K562 (cell line): ENCODE data around the gene NCKAP1. TPM values are rescaled to one million over a fixed set of nuclear protein-coding genes. Genes with fewer than 3 reads are reported as not detected.

Source experiments
- ATAC-seq: fragments of 200-7000 bp; cut with Tn5 transposase; 3 replicates; pipeline ENCODE4 v1.9.1; 2020; ENCODE audit warnings: moderate library complexity
- BruUV-seq: library from RNA; stranded (reverse); fragments of 400-500 nt; replicated peaks from 2 replicates; lab custom pipeline; 2021; lab: Mats Ljungman, UMichigan
- CTCF ChIA-PET: fragments of 300-600 bp; formaldehyde crosslinking; extraction: SDS; loops from one replicate; lab custom pipeline; 2021; ENCODE audit warnings: low intra/inter-chr PET ratio; lab: Yijun Ruan, JAX
- POLR2A ChIA-PET: fragments of 300-600, 350-650 bp; sonication (Branson Sonifier 250); formaldehyde crosslinking; extraction: SDS; loops from one replicate; lab custom pipeline; 2021; ENCODE audit warnings: antibody characterized with exemption, inconsistent platforms; lab: Yijun Ruan, JAX
- DNase-seq, 4 experiments: peaks; one replicate each; pipeline versions ENCODE4 v3.0.0 to v3.0.0-alpha.2; 2011 to 2018; ENCODE audit warnings: low spot score in 3 of 4, mixed read lengths in 3 of 4; ENCODE audit errors: extremely low read depth in 1 of 4
- FAIRE-seq: peaks from 2 replicates; lab custom pipeline; 2011; peaks lifted over from hg19 to GRCh38; lab: Jason Lieb, UNC
- H2AFZ ChIP-seq: 2 replicates; pipeline ENCODE4 v1.6.0; 2011; ENCODE audit warnings: low read depth, low read length, control low read depth, inconsistent platforms
- H3K27ac ChIP-seq: fragments of 200-600 bp; 3 replicates; pipeline ENCODE4 v1.8.0; 2011; ENCODE audit warnings: low read depth, mild to moderate bottlenecking, control low read depth, inconsistent platforms, low read length, moderate library complexity, mixed read lengths; ENCODE audit errors: extremely low read depth
- H3K27me3 ChIP-seq, 2 experiments: fragments of 300-600 bp in 1 of 2; 2 replicates in 1 of 2; 3 replicates in 1 of 2; pipeline versions ENCODE4 v1.6.0 to v1.8.0; 2011; ENCODE audit warnings: inconsistent platforms in 2 of 2, low read length in 2 of 2, mild to moderate bottlenecking in 1 of 2, mixed read lengths in 1 of 2, moderate library complexity in 1 of 2; ENCODE audit not compliant: control insufficient read depth in 2 of 2, insufficient read depth in 2 of 2
- H3K36me3 ChIP-seq: fragments of 300-600 bp; 3 replicates; pipeline ENCODE4 v1.8.0; 2011; ENCODE audit warnings: mild to moderate bottlenecking, low read length, inconsistent platforms; ENCODE audit not compliant: control insufficient read depth, insufficient read depth
- H3K4me1 ChIP-seq, 2 experiments: fragments of 200-600 bp in 1 of 2; replicated peaks in 1 of 2; 2 replicates in 1 of 2; 3 replicates in 1 of 2; pipeline versions ENCODE4 v1.5.1 to v1.8.0; 2011; ENCODE audit warnings: inconsistent platforms in 2 of 2, low read length in 2 of 2, mild to moderate bottlenecking in 1 of 2, mixed read lengths in 1 of 2, moderate library complexity in 1 of 2; ENCODE audit not compliant: control insufficient read depth in 2 of 2, insufficient read depth in 2 of 2
- H3K4me2 ChIP-seq: 2 replicates; pipeline ENCODE4 v1.6.1; 2011; ENCODE audit warnings: low read length, control low read depth, inconsistent platforms, mixed read lengths; ENCODE audit not compliant: insufficient read depth
- H3K4me3 ChIP-seq: fragments of 200-600 bp; sonication (generic), shearing (Covaris generic); 2 replicates; pipeline ENCODE4 v1.5.1; 2016; ENCODE audit warnings: control low read depth, inconsistent platforms
- H3K79me2 ChIP-seq: fragments of 200-600 bp; 3 replicates; pipeline ENCODE4 v1.8.0; 2011; ENCODE audit warnings: low read length, inconsistent platforms; ENCODE audit not compliant: control insufficient read depth, insufficient read depth
- H3K9ac ChIP-seq, 2 experiments: 2 replicates each; pipeline versions ENCODE4 v1.6.0 to v1.6.1; 2011; ENCODE audit warnings: low read depth in 2 of 2, low read length in 2 of 2, control low read depth in 1 of 2, inconsistent platforms in 1 of 2, mild to moderate bottlenecking in 1 of 2, mixed read lengths in 1 of 2; ENCODE audit not compliant: insufficient read depth in 1 of 2
- H3K9me1 ChIP-seq: one replicate; pipeline ENCODE4 v1.6.0; 2011; ENCODE audit warnings: inconsistent platforms, mild to moderate bottlenecking, low read length, moderate library complexity; ENCODE audit not compliant: control insufficient read depth, insufficient read depth
- H3K9me3 ChIP-seq: replicated peaks from 2 replicates; pipeline ENCODE4 v1.5.1; 2011; ENCODE audit warnings: low read depth, low read length, inconsistent platforms; ENCODE audit not compliant: control insufficient read depth, insufficient read depth
- H4K20me1 ChIP-seq: replicated peaks from 2 replicates; pipeline ENCODE4 v1.6.1; 2011; ENCODE audit warnings: low read length, inconsistent platforms, mixed read lengths; ENCODE audit not compliant: control insufficient read depth, insufficient read depth
- HCFC1 ChIP-seq: IDR thresholded peaks from 2 replicates; pipeline ENCODE4 v1.6.1; 2012; ENCODE audit warnings: low read depth, low read length, improper control_type of control experiment
- HDAC3 ChIP-seq: fragments of 450-650 bp; IDR thresholded peaks from 2 replicates; pipeline ENCODE4 v1.6.1; 2018; ENCODE audit warnings: borderline replicate concordance, mild to moderate bottlenecking, moderate library complexity; ENCODE audit not compliant: partially characterized antibody
- ID3 ChIP-seq, 2 experiments: fragments of 250-450 bp in 1 of 2; fragments of 450-650 bp in 1 of 2; sonication (Bioruptor Pico) in 1 of 2; IDR thresholded peaks; 2 replicates each; pipeline versions ENCODE4 v1.6.1 to v1.8.0; 2016 to 2021; ENCODE audit warnings: mild to moderate bottlenecking in 2 of 2, moderate library complexity in 2 of 2, missing compliant biosample characterization in 1 of 2, missing genetic modification characterization in 1 of 2
- MECOM ChIP-seq: fragments of 250-450 bp; sonication (Bioruptor Pico); IDR thresholded peaks from 2 replicates; pipeline ENCODE4 v1.8.0; 2022; ENCODE audit warnings: inconsistent platforms
- NUFIP1 ChIP-seq: fragments of 450-650 bp; IDR thresholded peaks from 2 replicates; pipeline ENCODE4 v1.6.1; 2018; ENCODE audit not compliant: partially characterized antibody
- TCF3 ChIP-seq: sonication (generic); formaldehyde crosslinking; IDR thresholded peaks from 2 replicates; pipeline ENCODE4 v1.4.0; 2020; ENCODE audit warnings: mild to moderate bottlenecking, missing genetic modification reagents
- ZBTB7A ChIP-seq: IDR thresholded peaks from 2 replicates; pipeline ENCODE4 v1.6.1; 2011; ENCODE audit warnings: low read depth, mild to moderate bottlenecking, low read length, moderate library complexity, borderline replicate concordance; ENCODE audit not compliant: control insufficient read depth
- WGBS: fragments of 100-300 bp; shearing (Covaris generic); methylation state at CpG from one replicate; pipeline ENCODE4 v1.1.6; 2016; ENCODE audit warnings: low coverage, mixed read lengths; ENCODE audit not compliant: insufficient coverage; ENCODE audit errors: missing lambda C conversion rate; 5-methylcytosine and 5-hydroxymethylcytosine counted together
- in situ Hi-C: fragments of 300-500 bp; cut with MboI; formaldehyde crosslinking; loops from 4 replicates; pipeline ENCODE4 v1.15.0; 2018; ENCODE audit warnings: inconsistent platforms, mixed read lengths
- intact Hi-C: fragments of 100-400 bp; cut with micrococcal nuclease; formaldehyde crosslinking; loops from 2 replicates; pipeline ENCODE4 v1.14.2; 2022
- polyA plus RNA-seq, 8 experiments: library from polyadenylated mRNA; depleted of rRNA in 4 of 8; stranded (reverse) in 5 of 8; unstranded in 3 of 8; fragments of >200 nt; fragmentation: Nextera tagmentation in 2 of 8; fragmentation: Illumina TruSeq in 1 of 8; extraction: Ambion mirVana in 2 of 8; extraction: Trizol in 1 of 8; gene quantifications; 2 replicates each; pipeline versions ENCODE4 v1.2.1 to v1.2.3, GENCODE V29; 2011 to 2014; ENCODE audit warnings: inconsistent platforms in 1 of 8, missing spikeins in 1 of 8
- total RNA-seq, 7 experiments: library from RNA; depleted of rRNA in 6 of 7; stranded (reverse); fragments of >200 nt in 6 of 7; fragmentation: Illumina TruSeq in 2 of 7; extraction: Trizol in 2 of 7; gene quantifications; 2 replicates each; pipeline versions ENCODE4 v1.2.1 to v1.2.3, GENCODE V29; 2011 to 2021; ENCODE audit warnings: low replicate concordance in 1 of 7
- TF ChIP-seq, protein P1 (sequence below), 2 experiments: fragments of 450-650 bp; IDR thresholded peaks; 2 replicates each; pipeline ENCODE4 v1.6.1; 2018; ENCODE audit warnings: mild to moderate bottlenecking in 2 of 2, low read depth in 1 of 2; ENCODE audit not compliant: partially characterized antibody in 2 of 2

Gene NCKAP1
- total and polyA plus RNA-seq, 9 of the 15 experiments (the other 6 are each of a cell fraction or from before 2014, with no cell fraction given) = 34.0 to 153 (median 88.7) TPM

- in situ Hi-C loops = no loop called here
- no peaks in the 10 kb centered on the region for H3K9me1 ChIP-seq
- ChIA-PET CTCF (no interaction called here), POLR2A (no interaction called here)
- DNase-seq (no peak), ATAC-seq (no peak), FAIRE-seq (no peak)
- intact Hi-C loops = loop anchor here (5.0 to 10.0 kb wide), 4 partner anchors 83 to 680 kb away; no protein-coding TSS in a partner anchor
- BruUV-seq = no TSS peak
- no peak overlapping the region for H2AFZ ChIP-seq
- no peaks in the 10 kb centered on the region for H3K36me3 ChIP-seq
- 0% methylated on average over 4 of the region's 4 CpGs for WGBS
- no peaks in the 10 kb centered on the region for H3K9me3 ChIP-seq
- no peaks in the 10 kb centered on the region; the same call in 1 of the 2 replicates for H4K20me1 ChIP-seq
- H3K4me2 ChIP-seq = no peak overlapping the region
- H3K27ac ChIP-seq = no peak overlapping the region
- no peak overlapping the region for H3K4me3 ChIP-seq
- no peak for TF ChIP-seq HDAC3
- no peak for TF ChIP-seq HCFC1
- TF ChIP-seq, protein P1, sequence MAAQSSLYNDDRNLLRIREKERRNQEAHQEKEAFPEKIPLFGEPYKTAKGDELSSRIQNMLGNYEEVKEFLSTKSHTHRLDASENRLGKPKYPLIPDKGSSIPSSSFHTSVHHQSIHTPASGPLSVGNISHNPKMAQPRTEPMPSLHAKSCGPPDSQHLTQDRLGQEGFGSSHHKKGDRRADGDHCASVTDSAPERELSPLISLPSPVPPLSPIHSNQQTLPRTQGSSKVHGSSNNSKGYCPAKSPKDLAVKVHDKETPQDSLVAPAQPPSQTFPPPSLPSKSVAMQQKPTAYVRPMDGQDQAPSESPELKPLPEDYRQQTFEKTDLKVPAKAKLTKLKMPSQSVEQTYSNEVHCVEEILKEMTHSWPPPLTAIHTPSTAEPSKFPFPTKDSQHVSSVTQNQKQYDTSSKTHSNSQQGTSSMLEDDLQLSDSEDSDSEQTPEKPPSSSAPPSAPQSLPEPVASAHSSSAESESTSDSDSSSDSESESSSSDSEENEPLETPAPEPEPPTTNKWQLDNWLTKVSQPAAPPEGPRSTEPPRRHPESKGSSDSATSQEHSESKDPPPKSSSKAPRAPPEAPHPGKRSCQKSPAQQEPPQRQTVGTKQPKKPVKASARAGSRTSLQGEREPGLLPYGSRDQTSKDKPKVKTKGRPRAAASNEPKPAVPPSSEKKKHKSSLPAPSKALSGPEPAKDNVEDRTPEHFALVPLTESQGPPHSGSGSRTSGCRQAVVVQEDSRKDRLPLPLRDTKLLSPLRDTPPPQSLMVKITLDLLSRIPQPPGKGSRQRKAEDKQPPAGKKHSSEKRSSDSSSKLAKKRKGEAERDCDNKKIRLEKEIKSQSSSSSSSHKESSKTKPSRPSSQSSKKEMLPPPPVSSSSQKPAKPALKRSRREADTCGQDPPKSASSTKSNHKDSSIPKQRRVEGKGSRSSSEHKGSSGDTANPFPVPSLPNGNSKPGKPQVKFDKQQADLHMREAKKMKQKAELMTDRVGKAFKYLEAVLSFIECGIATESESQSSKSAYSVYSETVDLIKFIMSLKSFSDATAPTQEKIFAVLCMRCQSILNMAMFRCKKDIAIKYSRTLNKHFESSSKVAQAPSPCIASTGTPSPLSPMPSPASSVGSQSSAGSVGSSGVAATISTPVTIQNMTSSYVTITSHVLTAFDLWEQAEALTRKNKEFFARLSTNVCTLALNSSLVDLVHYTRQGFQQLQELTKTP (IDR thresholded peaks at IDR 0.05; ENCODE audit: low read depth in 1 of 2, partially characterized antibody in 2 of 2) = no peak
- TF ChIP-seq ZBTB7A = no peak
- TF ChIP-seq ID3 (CRISPR knock-in tag; IDR thresholded peaks at IDR 0.05) = no peak
- no peak for TF ChIP-seq ID3 (tag; IDR thresholded peaks at IDR 0.05)
- TF ChIP-seq TCF3 (CRISPR knock-in tag) = no peak
- no peak for TF ChIP-seq NUFIP1
- TF ChIP-seq MECOM = no peak
- no peaks in the 10 kb centered on the region for H3K79me2 ChIP-seq
- H3K9ac ChIP-seq = no peak overlapping the region
- H3K27me3 ChIP-seq = peaks cover 32 to 40% of the 10 kb centered on the region in 2 experiments
- peaks cover 0 to 15% of the 10 kb centered on the region in 2 experiments; a peak in 1 of 5 replicates for H3K4me1 ChIP-seq
Measured at GRCh38 chr2:182864949-182865570, 173.2 kb downstream of the NCKAP1 start.
